GM21825 (cell line): ENCODE data around the gene FAM221B.
A peak's percentile ranks its signal among the peaks of the same experiment; 100 is the strongest.

ENCODE experiments used
- ATAC-seq: cut with Tn5 transposase; IDR thresholded peaks from one replicate; pipeline ENCODE4 v1.9.1; 2021; ENCODE audit warnings: mild to moderate bottlenecking, moderate library complexity; ENCODE audit not compliant: unreplicated experiment

FAM221B gene

GRCh38 chr9:35822926-35823325 lies 5.6 kb downstream of the FAM221B start:
- ATAC-seq: no peak

- ATAC-seq: no peak
These were observed 8.5 kb downstream of the FAM221B start for GRCh38 chr9:35820076-35820475.

- no peak for ATAC-seq
These were observed 10.2 kb downstream of the FAM221B start for GRCh38 chr9:35818341-35818740.

GRCh38 chr9:35816708-35817107 lies 11.8 kb downstream of the FAM221B start:
- no peak for ATAC-seq

GRCh38 chr9:35814841-35815543 lies 13.5 kb downstream of the FAM221B start, which contains the start of gene HINT2:
HINT2 (minus strand) TSS chr9:35815042; CDS start chr9:35814979, 63 bp downstream.
- peak; percentile 68 for ATAC-seq

GRCh38 chr9:35814106-35814840 lies 14.3 kb downstream of the FAM221B start:
- peak; percentile 24 for ATAC-seq

GRCh38 chr9:35813434-35814105 lies 15.0 kb downstream of the FAM221B start:
- no peak for ATAC-seq

GRCh38 chr9:35812025-35812602 lies 16.4 kb downstream of the FAM221B start, which contains the start of gene SPAG8:
SPAG8 (minus strand) TSS chr9:35812262; CDS start chr9:35812147, 115 bp downstream.
- ATAC-seq: peak; percentile 61

GRCh38 chr9:35811381-35812024 lies 17.0 kb downstream of the FAM221B start:
- ATAC-seq: no peak

GRCh38 chr9:35810122-35810521 lies 18.4 kb downstream of the FAM221B start:
- ATAC-seq: no peak

- no peak for ATAC-seq
These were observed 20.1 kb downstream of the FAM221B start for GRCh38 chr9:35808433-35808832.

GRCh38 chr9:35806101-35806500 lies 22.4 kb downstream of the FAM221B start:
- no peak for ATAC-seq

GRCh38 chr9:35801328-35802128 lies 27.0 kb downstream of the FAM221B start:
- ATAC-seq: no peak

- no peak for ATAC-seq
These were observed 28.0 kb downstream of the FAM221B start for GRCh38 chr9:35800530-35800929.

- ATAC-seq: peak; percentile 48
These were observed 29.7 kb downstream of the FAM221B start for GRCh38 chr9:35798658-35799374.

- ATAC-seq: no peak
These were observed 31.0 kb downstream of the FAM221B start for GRCh38 chr9:35797311-35798109.

- no peak for ATAC-seq
These were observed 32.8 kb downstream of the FAM221B start for GRCh38 chr9:35795695-35796094.

GRCh38 chr9:35793461-35793860 lies 35.1 kb downstream of the FAM221B start:
- no peak for ATAC-seq
